Measurements from ENCODE around the gene TRIM42. TPM values are rescaled to one million over a fixed set of nuclear protein-coding genes. Genes with fewer than 3 reads are reported as not detected.

Gene TRIM42
- total and polyA plus RNA-seq, 7 donors: not detected

GRCh38 chr3:140711390-140712035, 33.6 kb downstream of the TRIM42 start:
- H3K27ac ChIP-seq: no peak overlapping the region
- no peak for DNase-seq
- intact Hi-C loops (cut with DNase I): no loop called here
- TF ChIP-seq POLR2A (IDR thresholded peaks at IDR 0.05): no peak
- TF ChIP-seq CTCF (IDR thresholded peaks at IDR 0.05): no peak
- no peak for TF ChIP-seq EP300 (IDR thresholded peaks at IDR 0.05)
- no peak for TF ChIP-seq POLR2AphosphoS5 (IDR thresholded peaks at IDR 0.05)
- WGBS, 2 donors: 57 to 71% methylated on average over 4 of the region's 4 CpGs
- no peak overlapping the region for H3K4me3 ChIP-seq
- no peaks in the 10 kb centered on the region for H3K36me3 ChIP-seq
- H3K9me3 ChIP-seq: no peaks in the 10 kb centered on the region
- H3K27me3 ChIP-seq: no peaks in the 10 kb centered on the region
- no peaks in the 10 kb centered on the region for H3K4me1 ChIP-seq

GRCh38 chr3:140712301-140712700, 34.4 kb downstream of the TRIM42 start:
- 71 to 75% methylated on average over 3 of the region's 3 CpGs for WGBS, 2 donors
- no peak for TF ChIP-seq EP300 (IDR thresholded peaks at IDR 0.05)
- no peak for TF ChIP-seq POLR2AphosphoS5 (IDR thresholded peaks at IDR 0.05)
- TF ChIP-seq CTCF (IDR thresholded peaks at IDR 0.05): no peak
- TF ChIP-seq POLR2A (IDR thresholded peaks at IDR 0.05): no peak

GRCh38 chr3:140715035-140715434, 37.2 kb downstream of the TRIM42 start:
- no peaks in the 10 kb centered on the region for H3K36me3 ChIP-seq
- intact Hi-C loops (cut with DNase I): no loop called here
- no peaks in the 10 kb centered on the region for H3K9me3 ChIP-seq
- H3K4me1 ChIP-seq: no peaks in the 10 kb centered on the region
- WGBS, 2 donors: 25 to 71% methylated on average over 10 of the region's 10 CpGs
- H3K27ac ChIP-seq: no peak overlapping the region
- TF ChIP-seq EP300 (IDR thresholded peaks at IDR 0.05): no peak
- no peak for TF ChIP-seq POLR2AphosphoS5 (IDR thresholded peaks at IDR 0.05)
- no peak for TF ChIP-seq CTCF (IDR thresholded peaks at IDR 0.05)
- TF ChIP-seq POLR2A (IDR thresholded peaks at IDR 0.05): no peak
- DNase-seq: no peak
- no peaks in the 10 kb centered on the region for H3K27me3 ChIP-seq
- no peak overlapping the region for H3K4me3 ChIP-seq

More at GRCh38 chr3:140712301-140712700, 34.4 kb downstream of the TRIM42 start:
- Histone ChIP-seq H3K36me3 (no peaks in the 10 kb centered on the region), H3K27me3 (no peaks in the 10 kb centered on the region), H3K4me1 (no peaks in the 10 kb centered on the region), H3K27ac (no peak overlapping the region), H3K4me3 (no peak overlapping the region), H3K9me3 (no peaks in the 10 kb centered on the region)
- no peak for DNase-seq
- intact Hi-C loops (cut with DNase I): no loop called here

GRCh38 chr3:140717921-140718320, 40.1 kb downstream of the TRIM42 start:
- 85 to 87% methylated on average over 3 of the region's 3 CpGs for WGBS, 2 donors
- TF ChIP-seq POLR2AphosphoS5 (IDR thresholded peaks at IDR 0.05): no peak
- no peak for TF ChIP-seq EP300 (IDR thresholded peaks at IDR 0.05)
- TF ChIP-seq POLR2A (IDR thresholded peaks at IDR 0.05): no peak
- no peak overlapping the region for H3K27ac ChIP-seq
- no peaks in the 10 kb centered on the region for H3K36me3 ChIP-seq
- no peaks in the 10 kb centered on the region for H3K4me1 ChIP-seq
- DNase-seq: no peak
- H3K27me3 ChIP-seq: no peaks in the 10 kb centered on the region
- H3K9me3 ChIP-seq: no peaks in the 10 kb centered on the region
- intact Hi-C loops (cut with DNase I): no loop called here
- H3K4me3 ChIP-seq: no peak overlapping the region

- H3K9me3 ChIP-seq: no peaks in the 10 kb centered on the region
- H3K4me1 ChIP-seq: no peaks in the 10 kb centered on the region
- TF ChIP-seq POLR2AphosphoS5 (IDR thresholded peaks at IDR 0.05): peak in 3 of 4 donors; percentile 31 to 61 (median 54)
- TF ChIP-seq POLR2A (IDR thresholded peaks at IDR 0.05): no peak
- TF ChIP-seq CTCF (IDR thresholded peaks at IDR 0.05): no peak
- TF ChIP-seq EP300 (IDR thresholded peaks at IDR 0.05): peak in 1 of 4 donors; percentile 64
- DNase-seq: no peak
- WGBS, 2 donors: 81 to 93% methylated on average over 5 of the region's 5 CpGs
- intact Hi-C loops (cut with DNase I): no loop called here
- H3K27ac ChIP-seq: no peak overlapping the region
- H3K4me3 ChIP-seq: no peak overlapping the region
- H3K27me3 ChIP-seq: no peaks in the 10 kb centered on the region
- no peaks in the 10 kb centered on the region for H3K36me3 ChIP-seq
These were observed 42.2 kb downstream of the TRIM42 start for GRCh38 chr3:140719841-140720614.

Data from sigmoid colon (tissue), 7 donors.